Sigmoid colon (tissue), 7 donors: ENCODE measurements around the gene MAPK8IP2. TPM values are rescaled to one million over a fixed set of nuclear protein-coding genes. Genes with fewer than 3 reads are reported as not detected.
A peak's percentile ranks its signal among the peaks of the same experiment; 100 is the strongest.

ENCODE experiments used
- DNase-seq: peaks from one replicate; pipeline ENCODE4 v3.0.0-alpha.2; 2019
- H3K27ac ChIP-seq, 4 donors: fragments of 200-600 bp; sonication (generic); one replicate each; pipeline ENCODE4 v1.5.1; 2016 to 2019; ENCODE audit warnings: mild to moderate bottlenecking in 1 of 4
- H3K27me3 ChIP-seq, 3 donors: fragments of 200-600 bp; sonication (generic); one replicate each; pipeline ENCODE4 v1.5.1; 2019; ENCODE audit warnings: mild to moderate bottlenecking in 1 of 3
- H3K36me3 ChIP-seq, 4 donors: fragments of 200-600 bp; sonication (generic); one replicate each; pipeline ENCODE4 v1.5.1; 2016 to 2019
- H3K4me1 ChIP-seq, 4 donors: fragments of 200-600 bp; sonication (generic); one replicate each; pipeline ENCODE4 v1.5.1; 2017 to 2019
- H3K4me3 ChIP-seq, 4 donors: fragments of 200-600 bp; sonication (generic); one replicate each; pipeline ENCODE4 v1.5.1; 2017 to 2019; ENCODE audit warnings: mild to moderate bottlenecking in 2 of 4, moderate library complexity in 1 of 4
- H3K9me3 ChIP-seq, 4 donors: fragments of 200-600 bp in 3 of 4; sonication (generic) in 3 of 4; one replicate each; pipeline versions ENCODE4 v1.5.1 to v1.6.1; 2013 to 2019
- CTCF ChIP-seq, 4 experiments: fragments of 450-650 bp in 3 of 4; fragments of 200-600 bp in 1 of 4; IDR thresholded peaks; one replicate each; pipeline ENCODE4 v1.5.1; 2016 to 2019; ENCODE audit warnings: antibody characterized with exemption in 4 of 4, mild to moderate bottlenecking in 3 of 4, moderate library complexity in 2 of 4
- EP300 ChIP-seq, 4 donors: sonication (generic); formaldehyde crosslinking; IDR thresholded peaks; one replicate each; pipeline ENCODE4 v1.6.1; 2017; ENCODE audit warnings: antibody characterized with exemption in 4 of 4
- POLR2A ChIP-seq, 2 donors: fragments of 450-650 bp; IDR thresholded peaks; one replicate each; pipeline ENCODE4 v1.6.1; 2016; ENCODE audit warnings: antibody characterized with exemption in 2 of 2, mild to moderate bottlenecking in 2 of 2, moderate library complexity in 2 of 2
- POLR2AphosphoS5 ChIP-seq, 4 donors: sonication (generic); formaldehyde crosslinking; IDR thresholded peaks; one replicate each; pipeline ENCODE4 v1.6.1; 2017; ENCODE audit warnings: antibody characterized with exemption in 4 of 4
- WGBS, 2 donors: extraction: QIAGEN DNeasy Blood & Tissue Kit; methylation state at CpG; one replicate each; pipeline ENCODE4 v1.1.7; 2013; 5-methylcytosine and 5-hydroxymethylcytosine counted together
- intact Hi-C: fragments of 100-400 bp; cut with DNase I; formaldehyde crosslinking; loops from one replicate; pipeline ENCODE4 v1.15.1; 2023
- polyA plus RNA-seq, 3 donors: library from polyadenylated mRNA; stranded (reverse); fragments of 200-250 nt; gene quantifications; one replicate each; pipeline ENCODE4 v1.2.3, GENCODE V29; 2013
- total RNA-seq, 4 donors: library from RNA; depleted of rRNA; stranded (reverse); fragments of >200 nt; gene quantifications; one replicate each; pipeline ENCODE4 v1.1.0, GENCODE V29; 2016
- donor health status: healthy with polysubstance abuse.
- donor health status: Bipolar disorder and iron deficiency.
- donor health status: healthy.

Gene MAPK8IP2
- total RNA-seq (1 to 10 TPM in 3 of 4 donors, under 1 TPM in 1; 0.66 to 2.9 (median 2.0) TPM), polyA plus RNA-seq (1 to 10 TPM in 1 of 3 donors, under 1 TPM in 2; under 0.01 to 1.9 (median 0.23) TPM)

GRCh38 chr22:50600538-50600937, at the start of gene MAPK8IP2:
MAPK8IP2 (plus strand) TSS chr22:50600793; CDS start chr22:50600819, 26 bp downstream.
- WGBS, 2 donors: 1% methylated on average over 61 of the region's 61 CpGs
- peaks cover 0 to 16% (median 13%) of the 10 kb centered on the region in 4 donors for H3K4me1 ChIP-seq
- peak within 1 kb of the TSS in 3 of 4 donors; percentile 34 to 49 (median 46) for H3K4me3 ChIP-seq
- peaks cover 26 to 83% (median 73%) of the 10 kb centered on the region in 3 donors for H3K27me3 ChIP-seq
- no peak within 1 kb of the TSS for H3K27ac ChIP-seq
- no peak for DNase-seq
- TF ChIP-seq EP300 (IDR thresholded peaks at IDR 0.05) (no peak), POLR2AphosphoS5 (IDR thresholded peaks at IDR 0.05) (no peak), CTCF (IDR thresholded peaks at IDR 0.05) (no peak), POLR2A (IDR thresholded peaks at IDR 0.05) (no peak)
- H3K36me3 ChIP-seq: no peaks in the 10 kb centered on the region
- intact Hi-C loops: no loop called here
- H3K9me3 ChIP-seq: no peaks in the 10 kb centered on the region

GRCh38 chr22:50551160-50551752, 49.3 kb upstream of the MAPK8IP2 start:
- WGBS, 2 donors: 90 to 95% methylated on average over 11 of the region's 11 CpGs
- peak; percentile 61 for DNase-seq
- intact Hi-C loops: no loop called here
- Histone ChIP-seq H3K9me3 (no peaks in the 10 kb centered on the region), H3K27me3 (peaks cover 22 to 44% (median 37%) of the 10 kb centered on the region in 3 donors), H3K4me1 (peaks cover 0 to 16% (median 14%) of the 10 kb centered on the region in 4 donors), H3K36me3 (no peaks in the 10 kb centered on the region), H3K27ac (no peak overlapping the region), H3K4me3 (no peak overlapping the region)
- TF ChIP-seq CTCF (IDR thresholded peaks at IDR 0.05): no peak
- no peak for TF ChIP-seq POLR2AphosphoS5 (IDR thresholded peaks at IDR 0.05)

GRCh38 chr22:50553310-50553709, 47.3 kb upstream of the MAPK8IP2 start:
- 84 to 92% methylated on average over 8 of the region's 8 CpGs for WGBS, 2 donors
- intact Hi-C loops: no loop called here
- H3K36me3 ChIP-seq: no peaks in the 10 kb centered on the region
- DNase-seq: no peak
- TF ChIP-seq POLR2AphosphoS5 (IDR thresholded peaks at IDR 0.05) (no peak), POLR2A (IDR thresholded peaks at IDR 0.05) (no peak), CTCF (IDR thresholded peaks at IDR 0.05) (no peak), EP300 (IDR thresholded peaks at IDR 0.05) (no peak)
- H3K27ac ChIP-seq: no peak overlapping the region
- no peaks in the 10 kb centered on the region for H3K9me3 ChIP-seq
- no peak overlapping the region for H3K4me3 ChIP-seq
- peaks cover 13 to 24% (median 16%) of the 10 kb centered on the region in 3 donors for H3K27me3 ChIP-seq
- H3K4me1 ChIP-seq: peaks cover 0 to 10% (median 8%) of the 10 kb centered on the region in 4 donors

GRCh38 chr22:50556703-50557102, 43.9 kb upstream of the MAPK8IP2 start:
- no peak overlapping the region for H3K27ac ChIP-seq
- WGBS, 2 donors: 87 to 90% methylated on average over 5 of the region's 5 CpGs
- no peaks in the 10 kb centered on the region for H3K9me3 ChIP-seq
- intact Hi-C loops: no loop called here
- no peak for DNase-seq
- TF ChIP-seq CTCF (IDR thresholded peaks at IDR 0.05) (no peak), EP300 (IDR thresholded peaks at IDR 0.05) (no peak), POLR2A (IDR thresholded peaks at IDR 0.05) (no peak), POLR2AphosphoS5 (IDR thresholded peaks at IDR 0.05) (no peak)
- H3K36me3 ChIP-seq: no peaks in the 10 kb centered on the region
- no peaks in the 10 kb centered on the region for H3K4me1 ChIP-seq
- no peaks in the 10 kb centered on the region for H3K27me3 ChIP-seq
- no peak overlapping the region for H3K4me3 ChIP-seq
